ENCODE data around the gene PRXL2B.
"Not testable (repeated sequence)": the region's sequence is repeated elsewhere in the genome, so short reads cannot be mapped to it uniquely, and the experiment has no call there.

- not testable (repeated sequence) for TF ChIP-seq POLR2A, CTCF (IDR thresholded peaks at IDR 0.05)
Observed at GRCh38 chr1:2569703-2570102, 16.9 kb upstream of the PRXL2B start.
